MM.1S (cell line): ENCODE data around the gene PARP8.
"Not testable (repeated sequence)": the region's sequence is repeated elsewhere in the genome, so short reads cannot be mapped to it uniquely, and the experiment has no call there.

ENCODE experiments used
- EZH2 ChIP-seq: fragments of 300-600 bp; sonication (generic); optimal IDR thresholded peaks from 2 replicates; pipeline ENCODE3; 2017; ENCODE audit warnings: low read depth, mild to moderate bottlenecking, antibody characterized with exemption, low read length, mixed read lengths
- EZH2phosphoT487 ChIP-seq: fragments of 300-600 bp; sonication (generic); IDR thresholded peaks from 2 replicates; pipeline ENCODE4 v1.6.1; 2018; ENCODE audit warnings: antibody characterized with exemption, low read length
- TF ChIP-seq, protein P1 (sequence below): fragments of 300-600 bp; sonication (generic); IDR thresholded peaks from 2 replicates; pipeline ENCODE4 v1.5.1; 2016; ENCODE audit warnings: antibody characterized with exemption, low read length, mixed read lengths

DNA sequence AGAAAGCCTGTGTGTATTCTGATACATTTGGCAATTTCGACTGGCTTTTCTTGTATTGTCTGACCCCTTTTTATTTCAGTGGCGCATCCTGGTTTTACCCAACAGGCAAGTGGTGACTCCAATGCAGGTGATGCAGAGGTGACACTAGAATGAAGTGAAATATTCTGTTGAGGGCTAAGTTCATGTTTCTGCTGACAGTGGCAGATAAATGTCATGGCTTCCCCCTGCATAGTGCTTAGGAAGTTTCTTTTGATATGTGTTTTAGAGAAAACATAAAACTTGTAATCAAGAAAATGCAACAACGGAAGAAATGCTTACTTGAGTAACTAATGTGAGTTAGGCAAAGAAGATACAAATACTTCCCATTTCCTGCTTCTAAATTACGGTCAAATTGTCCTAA lies 13.1 kb downstream of the PARP8 start:
- TF ChIP-seq, protein P1, sequence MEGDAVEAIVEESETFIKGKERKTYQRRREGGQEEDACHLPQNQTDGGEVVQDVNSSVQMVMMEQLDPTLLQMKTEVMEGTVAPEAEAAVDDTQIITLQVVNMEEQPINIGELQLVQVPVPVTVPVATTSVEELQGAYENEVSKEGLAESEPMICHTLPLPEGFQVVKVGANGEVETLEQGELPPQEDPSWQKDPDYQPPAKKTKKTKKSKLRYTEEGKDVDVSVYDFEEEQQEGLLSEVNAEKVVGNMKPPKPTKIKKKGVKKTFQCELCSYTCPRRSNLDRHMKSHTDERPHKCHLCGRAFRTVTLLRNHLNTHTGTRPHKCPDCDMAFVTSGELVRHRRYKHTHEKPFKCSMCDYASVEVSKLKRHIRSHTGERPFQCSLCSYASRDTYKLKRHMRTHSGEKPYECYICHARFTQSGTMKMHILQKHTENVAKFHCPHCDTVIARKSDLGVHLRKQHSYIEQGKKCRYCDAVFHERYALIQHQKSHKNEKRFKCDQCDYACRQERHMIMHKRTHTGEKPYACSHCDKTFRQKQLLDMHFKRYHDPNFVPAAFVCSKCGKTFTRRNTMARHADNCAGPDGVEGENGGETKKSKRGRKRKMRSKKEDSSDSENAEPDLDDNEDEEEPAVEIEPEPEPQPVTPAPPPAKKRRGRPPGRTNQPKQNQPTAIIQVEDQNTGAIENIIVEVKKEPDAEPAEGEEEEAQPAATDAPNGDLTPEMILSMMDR: not testable (repeated sequence)
- TF ChIP-seq EZH2, EZH2phosphoT487: not testable (repeated sequence)
